ENCODE results near the gene DOCK6.

GRCh38 chr19:11224429-11224828 lies 37.9 kb downstream of the DOCK6 start:
- TF ChIP-seq CTCF (IDR thresholded peaks at IDR 0.05) (no peak), POLR2A (IDR thresholded peaks at IDR 0.05) (no peak), POLR2AphosphoS5 (IDR thresholded peaks at IDR 0.05; ENCODE audit: insufficient read depth in 1 of 2, low read depth in 1 of 2) (no peak)
